GM23338 (cell line): ENCODE measurements around the gene RPP25. TPM values are rescaled to one million over a fixed set of nuclear protein-coding genes. Genes with fewer than 3 reads are reported as not detected.

ENCODE experiments used
- ATAC-seq: fragments of 200-7000 bp; cut with Tn5 transposase; 3 replicates; pipeline ENCODE4 v1.9.1; 2020
- DNase-seq: peaks from one replicate; pipeline ENCODE4 v3.0.0-alpha.2; 2015; ENCODE audit warnings: low spot score
- H2AFZ ChIP-seq: fragments of 200-600 bp; sonication (generic); 2 replicates; pipeline ENCODE4 v1.8.0; 2016; ENCODE audit warnings: antibody characterized with exemption, mild to moderate bottlenecking, moderate library complexity
- H3F3A ChIP-seq: fragments of 200-600 bp; sonication (generic); replicated peaks from 2 replicates; pipeline ENCODE4 v1.8.0; 2017; ENCODE audit warnings: antibody characterized with exemption, mixed run types, low read depth
- H3K27ac ChIP-seq: fragments of 200-600 bp; sonication (generic); 2 replicates; pipeline ENCODE4 v1.6.1; 2016; ENCODE audit warnings: low read depth
- H3K27me3 ChIP-seq: fragments of 200-600 bp; sonication (generic); 2 replicates; pipeline ENCODE4 v1.8.0; 2016; ENCODE audit warnings: mild to moderate bottlenecking, mixed run types, moderate library complexity; ENCODE audit not compliant: insufficient read depth
- H3K36me3 ChIP-seq: fragments of 200-600 bp; sonication (generic); 2 replicates; pipeline ENCODE4 v1.8.0; 2016; ENCODE audit warnings: mild to moderate bottlenecking; ENCODE audit not compliant: insufficient read depth
- H3K4me1 ChIP-seq: fragments of 200-600 bp; sonication (generic); 2 replicates; pipeline ENCODE4 v1.8.0; 2016; ENCODE audit warnings: mild to moderate bottlenecking, moderate library complexity; ENCODE audit not compliant: insufficient read depth
- H3K4me2 ChIP-seq: fragments of 200-600 bp; sonication (generic); 2 replicates; pipeline ENCODE4 v1.7.1; 2017; ENCODE audit warnings: mixed run types
- H3K4me3 ChIP-seq: fragments of 200-600 bp; sonication (generic); 2 replicates; pipeline ENCODE4 v1.6.1; 2016; ENCODE audit warnings: mixed run types
- H3K79me2 ChIP-seq: fragments of 200-600 bp; sonication (generic); replicated peaks from 2 replicates; pipeline ENCODE4 v1.8.0; 2017; ENCODE audit warnings: mild to moderate bottlenecking; ENCODE audit not compliant: insufficient read depth
- H3K9me2 ChIP-seq: fragments of 200-600 bp; sonication (generic); 2 replicates; pipeline ENCODE4 v1.8.0; 2017; ENCODE audit not compliant: insufficient read depth
- H4K20me1 ChIP-seq: fragments of 200-600 bp; sonication (generic); replicated peaks from 2 replicates; pipeline ENCODE4 v1.8.0; 2017; ENCODE audit warnings: mild to moderate bottlenecking; ENCODE audit not compliant: insufficient read depth
- H3K27ac Mint-ChIP-seq: 2 replicates; pipeline ENCODE4 v1.8.0; 2020; ENCODE audit warnings: inconsistent platforms, mild to moderate bottlenecking, moderate library complexity, mixed read lengths
- H3K27me3 Mint-ChIP-seq: 3 replicates; pipeline ENCODE4 v1.8.0; 2022; ENCODE audit warnings: low read depth, mild to moderate bottlenecking, moderate library complexity, mixed read lengths, inconsistent platforms; ENCODE audit not compliant: insufficient read depth, poor library complexity
- H3K36me3 Mint-ChIP-seq: 3 replicates; pipeline ENCODE4 v1.8.0; 2021; ENCODE audit warnings: low read depth, mild to moderate bottlenecking, inconsistent platforms, moderate library complexity, mixed read lengths
- H3K4me1 Mint-ChIP-seq: 3 replicates; pipeline ENCODE4 v1.8.0; 2020; ENCODE audit warnings: mild to moderate bottlenecking, inconsistent platforms, mixed read lengths
- H3K4me3 Mint-ChIP-seq: 3 replicates; pipeline ENCODE4 v1.8.0; 2021; ENCODE audit warnings: moderate library complexity, mild to moderate bottlenecking, inconsistent platforms, mixed read lengths
- H3K9me3 Mint-ChIP-seq: 3 replicates; pipeline ENCODE4 v1.8.0; 2020; ENCODE audit warnings: moderate library complexity, mild to moderate bottlenecking, inconsistent platforms, mixed read lengths
- CREB1 ChIP-seq: fragments of 250-450 bp; sonication (Bioruptor Pico); IDR thresholded peaks from 2 replicates; pipeline ENCODE4 v1.5.0; 2020; ENCODE audit warnings: low read depth, mild to moderate bottlenecking, moderate library complexity
- EZH2 ChIP-seq: fragments of 200-600 bp; sonication (generic); IDR thresholded peaks from one replicate; pipeline ENCODE4 v1.8.0; 2017; ENCODE audit warnings: antibody characterized with exemption, mild to moderate bottlenecking, low read depth; ENCODE audit not compliant: unreplicated experiment
- REST ChIP-seq: IDR thresholded peaks from one replicate; pipeline ENCODE4 v1.6.1; 2018; ENCODE audit warnings: antibody characterized with exemption; ENCODE audit not compliant: unreplicated experiment
- ZNF114 ChIP-seq: fragments of 250-450 bp; sonication (Bioruptor Pico); IDR thresholded peaks from 2 replicates; pipeline ENCODE4 v1.5.0; 2020; ENCODE audit warnings: mild to moderate bottlenecking, moderate library complexity
- ZNF462 ChIP-seq: fragments of 250-450 bp; sonication (Bioruptor Pico); IDR thresholded peaks from 2 replicates; pipeline ENCODE4 v1.5.0; 2020; ENCODE audit warnings: mild to moderate bottlenecking, moderate library complexity
- polyA plus RNA-seq: library from polyadenylated mRNA; unstranded; fragments of >200 nt; fragmentation: Nextera tagmentation; extraction: Ambion mirVana; gene quantifications from 2 replicates; pipeline ENCODE4 v1.2.1, GENCODE V29; 2016
- total RNA-seq: library from RNA; depleted of rRNA; stranded (reverse); fragments of >200 nt; shearing (Covaris generic); gene quantifications from 2 replicates; pipeline ENCODE4 v1.2.3, GENCODE V29; 2014

Gene RPP25
- total and polyA plus RNA-seq, 2 experiments from 2014 or later: 14.8 to 18.8 TPM

GRCh38 chr15:74957476-74958035 is 984 bp upstream of the RPP25 start:
- Histone ChIP-seq H3K36me3 (no peaks in the 10 kb centered on the region), H3K4me3 (peak overlapping the region; percentile 80), H3K4me1 (peaks cover 32% of the 10 kb centered on the region), H4K20me1 (peaks cover 13% of the 10 kb centered on the region), H3F3A (peaks cover 9% of the 10 kb centered on the region; the same call in 1 of the 2 replicates), H3K9me2 (no peaks in the 10 kb centered on the region), H2AFZ (peak overlapping the region; percentile 94), H3K27me3 (peaks cover 62% of the 10 kb centered on the region), H3K27ac (no peak overlapping the region), H3K4me2 (peak overlapping the region; percentile 100), H3K79me2 (peaks cover 12% of the 10 kb centered on the region)
- no peaks in the 10 kb centered on the region; the same call in 2 of the 3 replicates for H3K9me3 Mint-ChIP-seq
- peaks cover 34% of the 10 kb centered on the region for H3K4me1 Mint-ChIP-seq
- no peak overlapping the region for H3K27ac Mint-ChIP-seq
- TF ChIP-seq EZH2 (no peak), REST (no peak), CREB1 (CRISPR knock-in tag) (no peak)
- peaks cover 7% of the 10 kb centered on the region; the same call in 2 of the 3 replicates for H3K36me3 Mint-ChIP-seq
- H3K4me3 Mint-ChIP-seq: peak overlapping the region; percentile 75
- peaks cover 51% of the 10 kb centered on the region for H3K27me3 Mint-ChIP-seq
- DNase-seq: peak; percentile 60
- ATAC-seq: peak; percentile 4

- Histone ChIP-seq H3K79me2 (peaks cover 12% of the 10 kb centered on the region), H2AFZ (peak overlapping the region; percentile 74), H4K20me1 (peaks cover 13% of the 10 kb centered on the region), H3K4me1 (peaks cover 33% of the 10 kb centered on the region), H3K36me3 (no peaks in the 10 kb centered on the region), H3K27me3 (peaks cover 58% of the 10 kb centered on the region), H3K4me3 (peak overlapping the region; percentile 80), H3F3A (peaks cover 9% of the 10 kb centered on the region; the same call in 1 of the 2 replicates), H3K9me2 (no peaks in the 10 kb centered on the region), H3K27ac (no peak overlapping the region), H3K4me2 (peak overlapping the region; percentile 100)
- H3K4me3 Mint-ChIP-seq: peak overlapping the region; percentile 81
- H3K9me3 Mint-ChIP-seq: no peaks in the 10 kb centered on the region; the same call in 2 of the 3 replicates
- H3K4me1 Mint-ChIP-seq: peaks cover 31% of the 10 kb centered on the region
- H3K27ac Mint-ChIP-seq: no peak overlapping the region
- peaks cover 7% of the 10 kb centered on the region; the same call in 2 of the 3 replicates for H3K36me3 Mint-ChIP-seq
- H3K27me3 Mint-ChIP-seq: peaks cover 51% of the 10 kb centered on the region
- DNase-seq: peak; percentile 79
- ATAC-seq: peak; percentile 13
- TF ChIP-seq REST (no peak), ZNF114 (no peak), ZNF462 (no peak)
Measured at GRCh38 chr15:74955796-74956647, 550 bp downstream of the RPP25 start.
